PC-3 (cell line): ENCODE data around the gene TAAR6. TPM values are rescaled to one million over a fixed set of nuclear protein-coding genes. Genes with fewer than 3 reads are reported as not detected.

Experiments used
- ATAC-seq: fragments of 200-7000 bp; cut with Tn5 transposase; 2 replicates; pipeline ENCODE4 v1.9.1; 2020; ENCODE audit warnings: mild to moderate bottlenecking, moderate library complexity
- BruUV-seq: library from RNA; stranded (reverse); fragments of 400-500 nt; replicated peaks from 2 replicates; lab custom pipeline; 2021; lab: Mats Ljungman, UMichigan
- CTCF ChIA-PET: fragments of 300-600 bp; sonication (Branson Sonifier 250); formaldehyde crosslinking; loops from one replicate; lab custom pipeline; 2022; ENCODE audit warnings: antibody characterized with exemption; lab: Charles Lee
- POLR2A ChIA-PET: fragments of 300-600 bp; sonication (Branson Sonifier 250); formaldehyde crosslinking; loops from one replicate; lab custom pipeline; 2022; ENCODE audit warnings: antibody characterized with exemption; ENCODE audit not compliant: unreplicated experiment; lab: Charles Lee
- DNase-seq: peaks from one replicate; pipeline ENCODE4 v3.0.0-alpha.2; 2015
- H2AFZ ChIP-seq: fragments of 300-600 bp; sonication (generic); 2 replicates; pipeline ENCODE4 v1.6.0; 2016; ENCODE audit warnings: antibody characterized with exemption, low read length
- H3F3A ChIP-seq: fragments of 300-600 bp; sonication (generic); one replicate; pipeline ENCODE4 v1.6.0; 2017; ENCODE audit warnings: antibody characterized with exemption, low read length, control low read depth, mild to moderate bottlenecking; ENCODE audit not compliant: unreplicated experiment
- H3K27ac ChIP-seq: fragments of 300-600 bp; sonication (generic); 2 replicates; pipeline ENCODE4 v1.5.1; 2016; ENCODE audit warnings: mild to moderate bottlenecking, low read length
- H3K27me3 ChIP-seq: fragments of 300-600 bp; sonication (generic); 2 replicates; pipeline ENCODE4 v1.6.1; 2016; ENCODE audit warnings: low read length, mixed read lengths
- H3K36me3 ChIP-seq: fragments of 300-600 bp; sonication (generic); 2 replicates; pipeline ENCODE4 v1.6.1; 2016; ENCODE audit warnings: low read depth, mixed run types, low read length, mixed read lengths
- H3K4me1 ChIP-seq: fragments of 300-600 bp; sonication (generic); 2 replicates; pipeline ENCODE4 v1.5.1; 2016; ENCODE audit warnings: low read length; ENCODE audit not compliant: insufficient read depth
- H3K4me2 ChIP-seq: fragments of 300-600 bp; sonication (generic); 2 replicates; pipeline ENCODE4 v1.6.0; 2016; ENCODE audit warnings: low read length
- H3K4me3 ChIP-seq: fragments of 300-600 bp; sonication (generic); 2 replicates; pipeline ENCODE4 v1.5.1; 2016; ENCODE audit warnings: mild to moderate bottlenecking, low read length, mixed read lengths
- H3K79me2 ChIP-seq: fragments of 300-600 bp; sonication (generic); 2 replicates; pipeline ENCODE4 v1.6.1; 2017; ENCODE audit warnings: low read length, mixed read lengths
- H3K9ac ChIP-seq: fragments of 300-600 bp; sonication (generic); 2 replicates; pipeline ENCODE4 v1.6.0; 2016; ENCODE audit warnings: mild to moderate bottlenecking, low read length
- H3K9me2 ChIP-seq: fragments of 300-600 bp; sonication (generic); replicated peaks from 2 replicates; pipeline ENCODE4 v1.6.1; 2016; ENCODE audit warnings: mixed run types, low read length, mixed read lengths
- H3K9me3 ChIP-seq: fragments of 300-600 bp; sonication (generic); 2 replicates; pipeline ENCODE4 v1.6.1; 2016; ENCODE audit warnings: low read length, mixed read lengths
- H4K20me1 ChIP-seq: fragments of 300-600 bp; sonication (generic); 2 replicates; pipeline ENCODE4 v1.6.1; 2016; ENCODE audit warnings: low read length, mixed read lengths
- CTCF ChIP-seq: fragments of 300-600 bp; sonication (generic); conservative IDR thresholded peaks from 2 replicates; pipeline ENCODE4 v1.5.1; 2017; ENCODE audit warnings: antibody characterized with exemption, low read depth, mild to moderate bottlenecking, low read length
- EZH2 ChIP-seq: fragments of 300-600 bp; sonication (generic); IDR thresholded peaks from one replicate; pipeline ENCODE4 v1.6.1; 2017; ENCODE audit warnings: antibody characterized with exemption, mild to moderate bottlenecking, low read length; ENCODE audit not compliant: unreplicated experiment
- EZH2phosphoT487 ChIP-seq: fragments of 300-600 bp; sonication (generic); IDR thresholded peaks from 2 replicates; pipeline ENCODE4 v1.6.1; 2018; ENCODE audit warnings: mild to moderate bottlenecking, antibody characterized with exemption, low read length, borderline replicate concordance
- intact Hi-C: fragments of 100-400 bp; cut with micrococcal nuclease; formaldehyde crosslinking; loops from 2 replicates; pipeline ENCODE4 v1.9.0; 2023
- total RNA-seq: library from RNA; depleted of rRNA; stranded (reverse); fragments of >200 nt; gene quantifications from 2 replicates; pipeline ENCODE4 v1.2.3, GENCODE V29; 2014

Gene TAAR6
- total RNA-seq, 1 experiment from 2014 or later = not detected

- H2AFZ ChIP-seq = no peak overlapping the region
- DNase-seq (no peak), ATAC-seq (no peak)
- CTCF ChIA-PET = no interaction called here
- intact Hi-C loops = no loop called here
- TF ChIP-seq CTCF = no peak
- TF ChIP-seq EZH2 = no peak
- TF ChIP-seq EZH2phosphoT487 = no peak
- no TSS peak for BruUV-seq
- no peak overlapping the region for H3K4me3 ChIP-seq
- H3K27me3 ChIP-seq = peaks cover 12% of the 10 kb centered on the region
- H3K9ac ChIP-seq = no peak overlapping the region
- H3K4me2 ChIP-seq = no peak overlapping the region
- H4K20me1 ChIP-seq = no peaks in the 10 kb centered on the region
- H3K9me2 ChIP-seq = no peaks in the 10 kb centered on the region
- H3K36me3 ChIP-seq = no peaks in the 10 kb centered on the region
- H3K9me3 ChIP-seq = no peaks in the 10 kb centered on the region
- POLR2A ChIA-PET = no interaction called here
- H3K27ac ChIP-seq = no peak overlapping the region
- no peaks in the 10 kb centered on the region for H3K79me2 ChIP-seq
- H3F3A ChIP-seq = no peaks in the 10 kb centered on the region
- no peaks in the 10 kb centered on the region for H3K4me1 ChIP-seq
Measured at GRCh38 chr6:132569170-132569569, 952 bp upstream of the TAAR6 start.

GRCh38 chr6:132571774-132572173, 1.7 kb downstream of the TAAR6 start:
- TF ChIP-seq CTCF = no peak
- TF ChIP-seq EZH2phosphoT487 = no peak
- TF ChIP-seq EZH2 = no peak
- no peaks in the 10 kb centered on the region for H3K36me3 ChIP-seq
- BruUV-seq = no TSS peak
- H3F3A ChIP-seq = no peaks in the 10 kb centered on the region
- H3K27me3 ChIP-seq = peaks cover 5% of the 10 kb centered on the region
- no peak overlapping the region for H3K4me3 ChIP-seq
- no peaks in the 10 kb centered on the region for H3K4me1 ChIP-seq
- POLR2A ChIA-PET = no interaction called here
- no peak overlapping the region for H3K4me2 ChIP-seq
- H2AFZ ChIP-seq = no peak overlapping the region
- DNase-seq (no peak), ATAC-seq (no peak)
- intact Hi-C loops = no loop called here
- no peaks in the 10 kb centered on the region for H3K9me3 ChIP-seq
- H3K9ac ChIP-seq = no peak overlapping the region
- no peaks in the 10 kb centered on the region for H3K9me2 ChIP-seq
- CTCF ChIA-PET = no interaction called here
- H3K27ac ChIP-seq = no peak overlapping the region
- no peaks in the 10 kb centered on the region for H4K20me1 ChIP-seq
- no peaks in the 10 kb centered on the region for H3K79me2 ChIP-seq

- H4K20me1 ChIP-seq = no peaks in the 10 kb centered on the region
- H3K27ac ChIP-seq = no peak overlapping the region
- ChIA-PET CTCF (no interaction called here), POLR2A (no interaction called here)
- H3K9me2 ChIP-seq = no peaks in the 10 kb centered on the region
- H2AFZ ChIP-seq = no peak overlapping the region
- intact Hi-C loops = no loop called here
- ATAC-seq = no peak
- H3K79me2 ChIP-seq = no peaks in the 10 kb centered on the region
- no peaks in the 10 kb centered on the region for H3K27me3 ChIP-seq
- H3F3A ChIP-seq = no peaks in the 10 kb centered on the region
- BruUV-seq = no TSS peak
- no peak for DNase-seq
- no peak overlapping the region for H3K9ac ChIP-seq
- no peak for TF ChIP-seq EZH2phosphoT487
- no peak for TF ChIP-seq EZH2
- no peak for TF ChIP-seq CTCF
- H3K9me3 ChIP-seq = no peaks in the 10 kb centered on the region
- H3K36me3 ChIP-seq = no peaks in the 10 kb centered on the region
- no peak overlapping the region for H3K4me2 ChIP-seq
- H3K4me3 ChIP-seq = no peak overlapping the region
- H3K4me1 ChIP-seq = no peaks in the 10 kb centered on the region
Measured at GRCh38 chr6:132584698-132585097, 14.6 kb downstream of the TAAR6 start.
